HEK293T (cell line): ENCODE data around the gene KDELR3.

Source experiments
- ARNT ChIP-seq: fragments of 450-650 bp; IDR thresholded peaks from 2 replicates; pipeline ENCODE4 v1.6.1; 2017; ENCODE audit warnings: mild to moderate bottlenecking
- BHLHE40 ChIP-seq: fragments of 450-650 bp; IDR thresholded peaks from 2 replicates; pipeline ENCODE4 v1.6.1; 2016; ENCODE audit warnings: mild to moderate bottlenecking, moderate library complexity, borderline replicate concordance
- ELF4 ChIP-seq: fragments of 450-650 bp; IDR thresholded peaks from 2 replicates; pipeline ENCODE4 v1.6.1; 2017; ENCODE audit warnings: antibody characterized with exemption
- FOXA1 ChIP-seq: fragments of 450-650 bp; IDR thresholded peaks from 2 replicates; pipeline ENCODE4 v1.6.1; 2016; ENCODE audit warnings: mild to moderate bottlenecking
- FOXK2 ChIP-seq: fragments of 450-650 bp; IDR thresholded peaks from 2 replicates; pipeline ENCODE4 v1.6.1; 2016; ENCODE audit warnings: mild to moderate bottlenecking
- FOXM1 ChIP-seq: fragments of 450-650 bp; IDR thresholded peaks from 2 replicates; pipeline ENCODE4 v1.6.1; 2017; ENCODE audit warnings: mild to moderate bottlenecking, borderline replicate concordance
- HDGF ChIP-seq: fragments of 450-650 bp; IDR thresholded peaks from 2 replicates; pipeline ENCODE4 v1.6.1; 2017; ENCODE audit warnings: antibody characterized with exemption, borderline replicate concordance
- L3MBTL2 ChIP-seq: fragments of 450-650 bp; conservative IDR thresholded peaks from 2 replicates; pipeline ENCODE4 v1.6.1; 2016; ENCODE audit warnings: mild to moderate bottlenecking
- LEF1 ChIP-seq: fragments of 450-650 bp; IDR thresholded peaks from 2 replicates; pipeline ENCODE4 v1.6.1; 2017; ENCODE audit warnings: mild to moderate bottlenecking, borderline replicate concordance
- NFRKB ChIP-seq: fragments of 450-650 bp; IDR thresholded peaks from 2 replicates; pipeline ENCODE4 v1.6.1; 2016; ENCODE audit warnings: mild to moderate bottlenecking, moderate library complexity
- PKNOX1 ChIP-seq: fragments of 450-650 bp; IDR thresholded peaks from 2 replicates; pipeline ENCODE4 v1.6.1; 2016
- SP1 ChIP-seq: fragments of 450-650 bp; IDR thresholded peaks from 2 replicates; pipeline ENCODE4 v1.6.1; 2017
- TARDBP ChIP-seq: fragments of 450-650 bp; IDR thresholded peaks from 2 replicates; pipeline ENCODE4 v1.6.1; 2016
- ZNF384 ChIP-seq: fragments of 450-650 bp; IDR thresholded peaks from 2 replicates; pipeline ENCODE4 v1.6.1; 2016

- TF ChIP-seq ZNF384, result no peak
- TF ChIP-seq FOXM1, result no peak
- TF ChIP-seq FOXK2, result no peak
- no peak for TF ChIP-seq BHLHE40
- no peak for TF ChIP-seq FOXA1
- no peak for TF ChIP-seq ARNT
- TF ChIP-seq PKNOX1, result no peak
- no peak for TF ChIP-seq SP1
- no peak for TF ChIP-seq L3MBTL2
- TF ChIP-seq NFRKB, result no peak
- no peak for TF ChIP-seq LEF1
- TF ChIP-seq TARDBP, result no peak
- no peak for TF ChIP-seq HDGF
- no peak for TF ChIP-seq ELF4
Measured at GRCh38 chr22:38451404-38451803, 16.5 kb upstream of the KDELR3 start.
